GM21367 (cell line): Measurements from ENCODE around the gene NPIPB12.
"Not testable (repeated sequence)": the region's sequence is repeated elsewhere in the genome, so short reads cannot be mapped to it uniquely, and the experiment has no call there.

Source experiments
- ATAC-seq: cut with Tn5 transposase; IDR thresholded peaks from one replicate; pipeline ENCODE4 v1.9.1; 2021; ENCODE audit not compliant: unreplicated experiment

The NPIPB12 gene

GRCh38 chr16:29506308-29506707 is at the start of gene NPIPB12:
Gene NPIPB12 (minus strand): TSS chr16:29506408.
- not testable (repeated sequence) for ATAC-seq

DNA sequence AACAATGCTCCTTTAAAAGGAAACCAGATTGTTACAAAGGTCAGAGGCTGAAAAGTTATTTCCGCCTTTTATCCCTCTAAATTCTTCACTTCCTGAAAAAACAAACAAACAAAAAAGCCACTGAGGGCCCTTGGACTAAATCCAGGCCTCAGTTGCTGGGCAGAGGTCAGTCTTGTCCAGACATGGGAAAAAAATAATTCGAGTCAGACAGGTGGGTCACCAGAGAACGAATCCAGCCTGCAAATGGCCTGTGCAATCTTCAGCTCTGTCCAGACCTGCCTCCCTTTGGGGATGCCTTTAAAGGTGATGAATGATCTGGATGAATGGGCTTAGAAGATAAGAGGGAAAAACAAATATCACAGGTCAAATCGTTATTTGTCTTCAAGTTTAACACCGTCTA is 15.3 kb upstream of the NPIPB12 start:
- ATAC-seq: not testable (repeated sequence)

- ATAC-seq: not testable (repeated sequence)
Measured at GRCh38 chr16:29482276-29482675, 23.9 kb downstream of the NPIPB12 start.

DNA sequence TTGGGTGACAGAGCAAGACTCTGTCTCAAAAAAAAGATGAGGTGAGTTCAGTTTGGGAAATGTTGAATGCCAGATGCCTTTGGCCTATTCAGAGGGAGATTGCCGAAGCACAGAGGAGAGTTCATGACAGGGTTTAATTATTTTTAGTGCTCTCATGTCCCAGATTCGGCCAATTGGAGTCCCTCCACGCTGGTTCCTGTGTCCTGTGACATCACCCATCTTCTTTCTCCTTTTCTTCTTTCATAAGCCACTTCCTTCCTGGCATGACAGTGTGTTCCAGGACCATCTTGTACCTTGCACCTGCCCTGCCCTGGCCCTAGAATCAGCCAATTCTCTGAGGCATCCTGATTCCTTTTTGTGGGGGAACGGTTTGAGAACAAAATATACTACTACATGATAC is 34.1 kb downstream of the NPIPB12 start:
- not testable (repeated sequence) for ATAC-seq

- not testable (repeated sequence) for ATAC-seq
Measured at GRCh38 chr16:29469660-29470059, 36.5 kb downstream of the NPIPB12 start.

DNA sequence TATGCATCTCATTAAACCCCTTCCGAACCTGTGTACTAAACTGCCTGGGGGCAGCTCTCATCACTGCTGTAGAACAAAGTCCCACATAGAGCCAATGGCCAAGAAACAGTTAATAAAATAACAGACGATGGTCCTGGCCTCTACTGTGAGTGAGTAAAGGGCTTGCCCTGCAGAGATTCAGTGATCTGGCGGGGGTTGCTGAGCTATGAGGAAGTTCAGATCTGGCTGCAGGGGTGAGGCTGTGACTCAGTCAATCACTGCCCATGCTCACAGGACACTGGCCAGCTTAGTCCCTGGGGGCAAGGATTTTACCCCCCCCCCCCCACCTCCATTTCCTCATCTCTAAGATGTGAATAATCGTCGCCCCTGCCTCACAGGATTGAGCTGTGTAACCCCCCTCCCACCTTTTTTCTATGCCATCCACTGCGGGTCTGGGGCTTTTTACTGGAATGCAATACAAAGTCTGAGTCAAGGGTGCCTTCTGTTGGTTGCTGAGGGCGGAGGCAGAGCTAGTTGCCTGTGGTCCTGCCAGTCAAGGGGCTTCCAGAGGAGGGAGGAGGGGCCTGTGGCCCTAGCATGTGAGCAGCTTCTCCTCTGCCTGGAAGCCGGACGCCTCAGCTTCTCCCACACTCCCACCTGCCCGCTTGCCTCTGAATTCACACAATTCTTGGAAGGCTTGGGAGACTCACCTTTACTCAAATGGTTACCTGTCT is 38.4 kb downstream of the NPIPB12 start:
- not testable (repeated sequence) for ATAC-seq

GRCh38 chr16:29466904-29467303 is 39.3 kb downstream of the NPIPB12 start:
- ATAC-seq: not testable (repeated sequence)

DNA sequence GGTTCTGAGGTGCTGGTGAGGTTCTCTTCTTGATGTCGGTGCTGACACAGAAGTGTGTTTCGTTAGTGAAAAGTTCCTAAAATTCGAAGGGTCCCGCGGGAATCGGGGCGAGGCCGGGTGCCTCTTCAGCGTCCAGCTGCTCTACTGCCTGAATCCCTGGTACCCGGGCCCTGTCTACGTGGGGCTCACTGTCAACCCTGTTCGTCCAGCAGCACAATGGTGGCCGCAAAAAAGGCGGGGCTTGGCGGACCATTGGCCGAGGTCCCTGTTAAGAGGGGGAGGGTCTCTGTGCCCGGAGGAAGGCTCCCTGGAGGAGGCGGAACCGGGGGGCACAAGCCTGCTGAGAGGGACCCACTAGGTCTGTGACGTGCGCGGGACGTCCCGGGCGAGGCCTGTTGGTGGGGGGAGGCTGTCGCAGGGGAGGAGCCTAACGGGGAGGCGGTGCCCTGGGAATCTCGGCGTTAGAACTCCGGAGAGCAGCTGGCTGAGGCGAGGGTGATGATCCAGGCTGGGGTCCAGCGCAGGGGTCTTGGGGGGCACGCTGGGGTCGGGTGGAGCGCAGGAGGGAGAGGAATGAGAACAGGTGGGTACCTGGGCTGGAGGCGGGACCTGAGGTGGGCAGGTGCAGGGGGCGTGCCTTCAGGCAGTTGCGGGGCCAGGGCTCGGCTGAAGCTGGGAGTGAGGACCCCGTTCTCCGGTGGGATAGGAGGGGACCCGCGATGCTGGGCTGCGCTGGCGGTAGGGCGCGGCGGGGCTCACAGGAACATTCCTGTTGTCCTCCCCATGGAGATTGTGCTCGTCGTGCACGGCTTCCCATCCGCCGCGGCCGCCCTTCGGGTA is 40.0 kb downstream of the NPIPB12 start:
- ATAC-seq: not testable (repeated sequence)

- ATAC-seq: not testable (repeated sequence)
Measured at GRCh38 chr16:29460647-29461030, 45.6 kb downstream of the NPIPB12 start.

DNA sequence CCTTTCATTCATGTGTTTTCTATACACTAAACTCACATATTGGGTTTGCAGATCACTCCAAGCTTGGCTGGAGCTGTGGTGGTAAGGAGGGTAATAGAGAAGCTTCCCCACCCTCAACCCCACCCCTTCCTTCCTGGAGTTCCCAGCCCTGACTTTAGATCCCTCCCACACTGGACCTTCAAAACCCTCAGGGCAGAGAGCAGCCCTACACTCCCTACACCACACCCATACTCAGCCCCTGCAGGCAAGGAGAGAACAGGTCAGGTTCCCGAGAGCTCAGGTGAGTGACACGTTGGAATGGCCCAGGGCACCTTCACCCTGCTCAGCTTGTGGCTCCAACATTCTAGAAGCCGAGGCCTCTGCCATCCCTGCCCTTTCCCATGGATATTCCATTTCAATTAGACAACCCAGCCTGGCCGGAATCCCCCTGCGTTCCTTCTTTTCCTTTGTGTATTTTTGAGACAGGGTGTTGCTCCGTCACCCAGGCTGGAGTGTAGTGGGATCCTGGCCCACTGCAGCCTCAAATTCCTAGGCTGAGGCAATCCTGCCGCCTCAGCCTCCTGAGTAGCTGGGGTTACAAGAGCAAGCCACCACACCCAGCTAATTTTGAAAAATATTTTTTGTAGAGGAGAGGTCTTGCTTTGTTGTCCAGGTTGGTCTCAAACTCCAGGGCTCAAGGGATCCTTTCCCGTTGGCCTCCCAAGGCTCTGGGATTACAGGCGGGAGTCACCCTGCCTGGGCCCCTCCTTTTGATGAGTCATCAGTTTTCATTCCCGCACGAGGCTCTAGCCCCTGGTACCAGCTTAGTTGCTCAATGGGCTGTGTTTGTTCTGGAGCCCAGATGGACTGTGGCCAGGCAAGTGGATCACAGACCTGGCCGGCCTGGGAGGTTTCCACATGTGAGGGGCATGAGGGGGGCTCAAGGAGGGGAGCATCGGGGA is 46.2 kb downstream of the NPIPB12 start, which contains the start of gene SULT1A4:
SULT1A4 (plus strand) TSS at position 208 of the 941 bp plus-strand sequence. CDS start 1,473 bp downstream, outside the sequence.
- ATAC-seq: not testable (repeated sequence)

- ATAC-seq: not testable (repeated sequence)
Measured at GRCh38 chr16:29457660-29458059, 48.5 kb downstream of the NPIPB12 start.

DNA sequence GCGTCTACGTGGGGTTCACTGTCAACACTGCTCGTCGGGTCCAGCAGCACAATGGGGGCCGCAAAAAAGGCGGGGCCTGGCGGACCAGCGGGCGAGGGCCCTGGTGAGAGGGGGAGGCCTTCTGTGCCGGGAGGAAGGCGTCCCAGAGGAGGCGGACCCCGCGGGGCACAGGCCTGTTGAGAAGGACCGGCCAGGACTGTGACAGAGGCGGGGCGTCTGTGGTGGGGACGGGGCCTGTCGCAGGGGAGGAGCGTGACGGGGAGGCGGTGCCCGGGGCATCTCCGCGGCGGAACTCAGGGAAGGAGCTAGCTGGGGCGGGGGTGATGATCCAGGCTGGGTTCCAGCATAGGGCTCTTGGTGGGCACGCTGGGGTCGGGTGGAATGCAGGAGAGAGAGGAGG is 51.4 kb downstream of the NPIPB12 start:
- peak; percentile 41 for ATAC-seq

GRCh38 chr16:29454269-29454668 is 51.9 kb downstream of the NPIPB12 start, which contains the start of the genes BOLA2 and SLX1B:
Gene BOLA2 (minus strand): TSS chr16:29454351. CDS start chr16:29454253, 98 bp downstream.
Gene SLX1B (plus strand): TSS chr16:29454533.
- peak; percentile 75 for ATAC-seq

DNA sequence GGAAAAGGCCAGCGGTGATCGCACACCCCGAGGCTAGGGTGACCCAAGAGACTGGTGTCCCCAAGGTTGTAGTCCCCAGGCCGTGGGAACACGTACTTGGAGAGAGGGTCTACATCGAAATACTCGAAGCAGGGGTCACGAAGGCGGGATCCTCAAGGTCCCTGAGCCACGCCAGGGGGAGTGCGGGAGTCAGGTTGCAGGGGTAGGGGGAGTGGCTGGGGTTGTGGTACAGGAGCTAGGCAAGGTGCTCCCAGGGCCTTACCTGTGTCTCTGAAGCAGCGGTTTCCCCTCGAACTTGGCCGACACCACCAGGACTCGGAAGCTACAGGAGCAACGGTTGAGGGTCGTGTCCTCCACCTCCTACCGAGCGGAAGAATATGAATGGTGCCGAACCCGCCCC is 52.5 kb downstream of the NPIPB12 start:
- ATAC-seq: not testable (repeated sequence)
